Upper lobe of right lung (tissue), 1 donor: Measurements from ENCODE around the gene CEP290. TPM values are rescaled to one million over a fixed set of nuclear protein-coding genes. Genes with fewer than 3 reads are reported as not detected.

Experiments
- ATAC-seq: fragments of 200-7000 bp; cut with Tn5 transposase; one replicate; pipeline ENCODE4 v1.9.1; 2020; ENCODE audit warnings: mild to moderate bottlenecking, moderate library complexity
- DNase-seq: peaks from one replicate; pipeline ENCODE4 v3.0.0-alpha.2; 2020
- H3K27ac ChIP-seq: fragments of 200-600 bp; one replicate; pipeline ENCODE4 v1.8.0; 2022
- H3K27me3 ChIP-seq: fragments of 200-600 bp; one replicate; pipeline ENCODE4 v1.8.0; 2022; ENCODE audit warnings: mild to moderate bottlenecking
- H3K36me3 ChIP-seq: fragments of 200-600 bp; one replicate; pipeline ENCODE4 v1.8.0; 2022
- H3K4me1 ChIP-seq: fragments of 200-600 bp; one replicate; pipeline ENCODE4 v1.8.0; 2022
- H3K4me3 ChIP-seq: fragments of 200-600 bp; one replicate; pipeline ENCODE4 v1.8.0; 2022; ENCODE audit warnings: mild to moderate bottlenecking
- H3K9me3 ChIP-seq: fragments of 200-600 bp; one replicate; pipeline ENCODE4 v1.8.0; 2022
- CTCF ChIP-seq: fragments of 200-600 bp; IDR thresholded peaks from one replicate; pipeline ENCODE4 v1.8.0; 2022; ENCODE audit warnings: antibody characterized with exemption
- intact Hi-C: fragments of 100-400 bp; cut with DNase I; formaldehyde crosslinking; loops from one replicate; pipeline ENCODE4 v1.11.0; 2022
- total RNA-seq: library from RNA; stranded (reverse); fragmentation: NEBNext Ultra II Directional; extraction: Animal tissue kit (Norgen Biotek cat#: 25700); gene quantifications from one replicate; pipeline ENCODE4 v1.2.1, GENCODE V29; 2021
- donor health status: DM: no; HTN: yes; CAD: no; lungs with severe emphysema.

The CEP290 gene
- total RNA-seq, 1 donor from 2014 or later: 11.8 TPM

GRCh38 chr12:88167384-88167783 is 25.5 kb upstream of the CEP290 start:
- DNase-seq (no peak), ATAC-seq (no peak)
- TF ChIP-seq CTCF: no peak
- Histone ChIP-seq H3K9me3 (no peaks in the 10 kb centered on the region), H3K27me3 (no peaks in the 10 kb centered on the region), H3K36me3 (peaks cover 40% of the 10 kb centered on the region), H3K27ac (no peak overlapping the region), H3K4me1 (no peaks in the 10 kb centered on the region), H3K4me3 (no peak overlapping the region)
- intact Hi-C loops: no loop called here

GRCh38 chr12:88166179-88166578 is 24.3 kb upstream of the CEP290 start:
- Histone ChIP-seq H3K4me3 (no peak overlapping the region), H3K9me3 (no peaks in the 10 kb centered on the region), H3K27me3 (no peaks in the 10 kb centered on the region), H3K27ac (no peak overlapping the region), H3K4me1 (no peaks in the 10 kb centered on the region), H3K36me3 (peaks cover 39% of the 10 kb centered on the region)
- ATAC-seq (no peak), DNase-seq (no peak)
- TF ChIP-seq CTCF: no peak
- intact Hi-C loops: no loop called here

GRCh38 chr12:88163371-88163770 is 21.5 kb upstream of the CEP290 start:
- intact Hi-C loops: no loop called here
- H3K9me3 ChIP-seq: no peaks in the 10 kb centered on the region
- ATAC-seq (no peak), DNase-seq (no peak)
- no peaks in the 10 kb centered on the region for H3K27me3 ChIP-seq
- H3K4me3 ChIP-seq: no peak overlapping the region
- no peaks in the 10 kb centered on the region for H3K4me1 ChIP-seq
- TF ChIP-seq CTCF: no peak
- peaks cover 35% of the 10 kb centered on the region for H3K36me3 ChIP-seq
- H3K27ac ChIP-seq: no peak overlapping the region

GRCh38 chr12:88156075-88156654 is 14.3 kb upstream of the CEP290 start:
- no peak for DNase-seq
- intact Hi-C loops: no loop called here

GRCh38 chr12:88153959-88154358 is 12.1 kb upstream of the CEP290 start:
- Histone ChIP-seq H3K36me3 (no peaks in the 10 kb centered on the region), H3K4me1 (no peaks in the 10 kb centered on the region), H3K4me3 (no peak overlapping the region), H3K27ac (no peak overlapping the region), H3K9me3 (no peaks in the 10 kb centered on the region), H3K27me3 (no peaks in the 10 kb centered on the region)
- DNase-seq (no peak), ATAC-seq (no peak)
- intact Hi-C loops: no loop called here
- TF ChIP-seq CTCF: peak; percentile 35

More at GRCh38 chr12:88156075-88156654, 14.3 kb upstream of the CEP290 start:
- Histone ChIP-seq H3K9me3 (no peaks in the 10 kb centered on the region), H3K4me1 (no peaks in the 10 kb centered on the region), H3K27ac (no peak overlapping the region), H3K27me3 (no peaks in the 10 kb centered on the region), H3K4me3 (no peak overlapping the region), H3K36me3 (peaks cover 7% of the 10 kb centered on the region)
- no peak for ATAC-seq
- no peak for TF ChIP-seq CTCF

GRCh38 chr12:88150063-88150462 is 8.2 kb upstream of the CEP290 start:
- Histone ChIP-seq H3K27ac (no peak overlapping the region), H3K9me3 (no peaks in the 10 kb centered on the region), H3K36me3 (no peaks in the 10 kb centered on the region), H3K27me3 (no peaks in the 10 kb centered on the region), H3K4me3 (no peak overlapping the region), H3K4me1 (no peaks in the 10 kb centered on the region)
- intact Hi-C loops: no loop called here
- ATAC-seq: no peak
- TF ChIP-seq CTCF: no peak
- no peak for DNase-seq
